Panc1 (cell line): ENCODE data around the gene CALHM6. TPM values are rescaled to one million over a fixed set of nuclear protein-coding genes. Genes with fewer than 3 reads are reported as not detected.

Experiments
- ATAC-seq: fragments of 200-7000 bp; cut with Tn5 transposase; 2 replicates; pipeline ENCODE4 v1.9.1; 2020; ENCODE audit warnings: mild to moderate bottlenecking, moderate library complexity
- BruUV-seq: library from RNA; stranded (reverse); fragments of 400-500 nt; replicated peaks from 2 replicates; lab custom pipeline; 2021; lab: Mats Ljungman, UMichigan
- CTCF ChIA-PET: fragments of 300-600 bp; sonication (Branson Sonifier 250); formaldehyde crosslinking; loops from one replicate; lab custom pipeline; 2022; ENCODE audit warnings: antibody characterized with exemption; lab: Charles Lee
- POLR2A ChIA-PET: fragments of 300-600 bp; sonication (Branson Sonifier 250); formaldehyde crosslinking; loops from one replicate; lab custom pipeline; 2022; ENCODE audit warnings: antibody characterized with exemption; lab: Charles Lee
- DNase-seq: peaks from one replicate; pipeline ENCODE4 v3.0.0-alpha.2; 2010; ENCODE audit warnings: low read depth, low spot score
- H3K27ac ChIP-seq: 2 replicates; pipeline ENCODE4 v1.5.1; 2011; ENCODE audit warnings: mild to moderate bottlenecking, low read length, inconsistent platforms
- H3K27me3 ChIP-seq: fragments of 200-500 bp; sonication (Bioruptor generic); 2 replicates; pipeline ENCODE4 v1.6.0; 2014; ENCODE audit warnings: low read length, inconsistent platforms; ENCODE audit not compliant: control insufficient read depth, insufficient read depth
- H3K36me3 ChIP-seq: fragments of 200-500 bp; sonication (Bioruptor generic); 2 replicates; pipeline ENCODE4 v1.5.1; 2014; ENCODE audit warnings: inconsistent platforms, mild to moderate bottlenecking, low read length, moderate library complexity; ENCODE audit not compliant: control insufficient read depth, insufficient read depth
- H3K4me1 ChIP-seq: 2 replicates; pipeline ENCODE4 v1.5.1; 2011; ENCODE audit warnings: inconsistent platforms, mild to moderate bottlenecking, low read length, moderate library complexity; ENCODE audit not compliant: control insufficient read depth, insufficient read depth
- H3K4me3 ChIP-seq, 2 experiments: 2 replicates each; pipeline ENCODE4 v1.5.1; 2011 to 2012; ENCODE audit warnings: low read depth in 2 of 2, low read length in 2 of 2, mild to moderate bottlenecking in 2 of 2, inconsistent platforms in 1 of 2, moderate library complexity in 1 of 2
- H3K9me3 ChIP-seq: fragments of 200-500 bp; sonication (Bioruptor generic); 2 replicates; pipeline ENCODE4 v1.5.1; 2014; ENCODE audit warnings: low read depth, mild to moderate bottlenecking, inconsistent platforms, low read length, moderate library complexity; ENCODE audit not compliant: control insufficient read depth, insufficient read depth
- POLR2AphosphoS5 ChIP-seq: IDR thresholded peaks from 2 replicates; pipeline ENCODE4 v1.6.1; 2012; ENCODE audit warnings: mild to moderate bottlenecking, low read depth, low read length, moderate library complexity
- SIN3A ChIP-seq: IDR thresholded peaks from 2 replicates; pipeline ENCODE4 v1.6.1; 2012; ENCODE audit warnings: low read depth, mild to moderate bottlenecking, low read length, moderate library complexity, borderline replicate concordance; ENCODE audit not compliant: insufficient read depth
- TCF7L2 ChIP-seq: IDR thresholded peaks from 2 replicates; pipeline ENCODE4 v1.6.1; 2011; ENCODE audit warnings: mild to moderate bottlenecking, low read depth, low read length, inconsistent platforms
- in situ Hi-C: cut with HindIII; loops from 2 replicates; pipeline ENCODE4 v1.10.0; 2016; ENCODE audit warnings: low sequenced_read_pairs, low pct_unique_long_range_greater_than_20kb
- intact Hi-C: fragments of 100-400 bp; cut with micrococcal nuclease; formaldehyde crosslinking; loops from one replicate; pipeline ENCODE4 v1.10.0; 2022; ENCODE audit not compliant: unreplicated experiment
- total RNA-seq: library from RNA; stranded (reverse); gene quantifications from one replicate; pipeline ENCODE4 v1.2.1, GENCODE V29; 2021; ENCODE audit not compliant: unreplicated experiment
- TF ChIP-seq, protein P1 (sequence below): fragments of 450-650 bp; IDR thresholded peaks from 2 replicates; pipeline ENCODE4 v1.5.1; 2017; ENCODE audit warnings: mild to moderate bottlenecking
- TF ChIP-seq, protein P2 (sequence below), 2 experiments: IDR thresholded peaks; 2 replicates each; pipeline ENCODE4 v1.6.1; 2011 to 2012; ENCODE audit warnings: low read depth in 2 of 2, control low read depth in 1 of 2, low read length in 1 of 2, mild to moderate bottlenecking in 1 of 2, moderate library complexity in 1 of 2; ENCODE audit not compliant: insufficient read depth in 1 of 2

CALHM6 gene
- total RNA-seq, 1 experiment from 2014 or later: not detected

DNA sequence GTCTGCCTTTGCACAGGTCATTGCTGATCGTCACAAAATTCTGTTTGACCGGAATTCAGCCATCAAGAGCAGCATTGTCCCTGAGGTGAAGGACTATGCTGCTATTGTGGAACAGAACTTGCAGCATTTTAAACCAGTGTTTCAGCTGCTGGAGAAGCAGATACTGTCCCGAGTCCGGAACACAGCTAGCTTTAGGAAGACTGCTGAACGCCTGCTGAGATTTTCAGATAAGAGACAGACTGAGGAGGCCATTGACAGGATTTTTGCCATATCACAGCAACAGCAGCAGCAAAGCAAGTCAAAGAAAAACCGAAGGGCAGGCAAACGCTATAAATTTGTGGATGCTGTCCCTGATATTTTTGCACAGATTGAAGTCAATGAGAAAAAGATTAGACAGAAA is 24.6 kb upstream of the CALHM6 start:
- TF ChIP-seq POLR2AphosphoS5: no peak
- TF ChIP-seq, protein P1, sequence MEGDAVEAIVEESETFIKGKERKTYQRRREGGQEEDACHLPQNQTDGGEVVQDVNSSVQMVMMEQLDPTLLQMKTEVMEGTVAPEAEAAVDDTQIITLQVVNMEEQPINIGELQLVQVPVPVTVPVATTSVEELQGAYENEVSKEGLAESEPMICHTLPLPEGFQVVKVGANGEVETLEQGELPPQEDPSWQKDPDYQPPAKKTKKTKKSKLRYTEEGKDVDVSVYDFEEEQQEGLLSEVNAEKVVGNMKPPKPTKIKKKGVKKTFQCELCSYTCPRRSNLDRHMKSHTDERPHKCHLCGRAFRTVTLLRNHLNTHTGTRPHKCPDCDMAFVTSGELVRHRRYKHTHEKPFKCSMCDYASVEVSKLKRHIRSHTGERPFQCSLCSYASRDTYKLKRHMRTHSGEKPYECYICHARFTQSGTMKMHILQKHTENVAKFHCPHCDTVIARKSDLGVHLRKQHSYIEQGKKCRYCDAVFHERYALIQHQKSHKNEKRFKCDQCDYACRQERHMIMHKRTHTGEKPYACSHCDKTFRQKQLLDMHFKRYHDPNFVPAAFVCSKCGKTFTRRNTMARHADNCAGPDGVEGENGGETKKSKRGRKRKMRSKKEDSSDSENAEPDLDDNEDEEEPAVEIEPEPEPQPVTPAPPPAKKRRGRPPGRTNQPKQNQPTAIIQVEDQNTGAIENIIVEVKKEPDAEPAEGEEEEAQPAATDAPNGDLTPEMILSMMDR: no peak
- no peak for TF ChIP-seq TCF7L2
- TF ChIP-seq, protein P2, sequence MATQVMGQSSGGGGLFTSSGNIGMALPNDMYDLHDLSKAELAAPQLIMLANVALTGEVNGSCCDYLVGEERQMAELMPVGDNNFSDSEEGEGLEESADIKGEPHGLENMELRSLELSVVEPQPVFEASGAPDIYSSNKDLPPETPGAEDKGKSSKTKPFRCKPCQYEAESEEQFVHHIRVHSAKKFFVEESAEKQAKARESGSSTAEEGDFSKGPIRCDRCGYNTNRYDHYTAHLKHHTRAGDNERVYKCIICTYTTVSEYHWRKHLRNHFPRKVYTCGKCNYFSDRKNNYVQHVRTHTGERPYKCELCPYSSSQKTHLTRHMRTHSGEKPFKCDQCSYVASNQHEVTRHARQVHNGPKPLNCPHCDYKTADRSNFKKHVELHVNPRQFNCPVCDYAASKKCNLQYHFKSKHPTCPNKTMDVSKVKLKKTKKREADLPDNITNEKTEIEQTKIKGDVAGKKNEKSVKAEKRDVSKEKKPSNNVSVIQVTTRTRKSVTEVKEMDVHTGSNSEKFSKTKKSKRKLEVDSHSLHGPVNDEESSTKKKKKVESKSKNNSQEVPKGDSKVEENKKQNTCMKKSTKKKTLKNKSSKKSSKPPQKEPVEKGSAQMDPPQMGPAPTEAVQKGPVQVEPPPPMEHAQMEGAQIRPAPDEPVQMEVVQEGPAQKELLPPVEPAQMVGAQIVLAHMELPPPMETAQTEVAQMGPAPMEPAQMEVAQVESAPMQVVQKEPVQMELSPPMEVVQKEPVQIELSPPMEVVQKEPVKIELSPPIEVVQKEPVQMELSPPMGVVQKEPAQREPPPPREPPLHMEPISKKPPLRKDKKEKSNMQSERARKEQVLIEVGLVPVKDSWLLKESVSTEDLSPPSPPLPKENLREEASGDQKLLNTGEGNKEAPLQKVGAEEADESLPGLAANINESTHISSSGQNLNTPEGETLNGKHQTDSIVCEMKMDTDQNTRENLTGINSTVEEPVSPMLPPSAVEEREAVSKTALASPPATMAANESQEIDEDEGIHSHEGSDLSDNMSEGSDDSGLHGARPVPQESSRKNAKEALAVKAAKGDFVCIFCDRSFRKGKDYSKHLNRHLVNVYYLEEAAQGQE (IDR thresholded peaks at IDR 0.05; ENCODE audit: insufficient read depth in 1 of 2, low read depth in 2 of 2, low read length in 1 of 2): no peak
- no peak for TF ChIP-seq SIN3A
- CTCF ChIA-PET: no interaction called here

DNA sequence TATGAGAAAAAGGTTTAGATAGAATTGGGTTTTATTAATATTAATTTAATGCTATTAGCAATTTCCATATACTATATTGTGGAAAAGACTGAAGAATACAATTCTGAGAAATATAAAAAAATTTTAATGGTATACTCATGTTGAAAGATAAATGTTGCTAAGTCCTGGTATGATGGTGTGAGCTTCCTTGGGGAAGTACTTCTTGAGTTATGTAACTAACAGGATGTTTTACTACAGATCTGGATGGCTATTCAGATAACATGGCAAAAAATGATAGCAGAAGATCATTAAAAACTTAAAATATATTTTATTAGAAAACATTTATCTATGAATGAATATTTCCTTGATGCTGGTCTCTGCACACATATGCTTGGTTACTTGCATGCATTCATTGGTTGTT is 23.5 kb upstream of the CALHM6 start:
- in situ Hi-C loops: no loop called here
- Histone ChIP-seq H3K4me1 (no peaks in the 10 kb centered on the region), H3K27ac (no peak overlapping the region), H3K27me3 (peaks cover 31% of the 10 kb centered on the region), H3K4me3 (no peak overlapping the region), H3K9me3 (no peaks in the 10 kb centered on the region), H3K36me3 (no peaks in the 10 kb centered on the region)
- ATAC-seq (no peak), DNase-seq (no peak)
- POLR2A ChIA-PET: no interaction called here
- intact Hi-C loops: no loop called here
- TF ChIP-seq, protein P2 (IDR thresholded peaks at IDR 0.05; ENCODE audit: insufficient read depth in 1 of 2, low read depth in 2 of 2, low read length in 1 of 2): no peak
- TF ChIP-seq, protein P1: no peak
- TF ChIP-seq TCF7L2: no peak
- no peak for TF ChIP-seq POLR2AphosphoS5
- TF ChIP-seq SIN3A: no peak
- no TSS peak for BruUV-seq
- CTCF ChIA-PET: no interaction called here

More for the DNA sequence above, 24.6 kb upstream of the CALHM6 start:
- in situ Hi-C loops: no loop called here
- no peak for ATAC-seq
- no TSS peak for BruUV-seq
- Histone ChIP-seq H3K4me1 (no peaks in the 10 kb centered on the region), H3K9me3 (no peaks in the 10 kb centered on the region), H3K4me3 (no peak overlapping the region), H3K27ac (no peak overlapping the region), H3K36me3 (no peaks in the 10 kb centered on the region), H3K27me3 (peaks cover 31% of the 10 kb centered on the region)
- POLR2A ChIA-PET: no interaction called here
- no peak for DNase-seq
- intact Hi-C loops: no loop called here
